CD4-positive, alpha-beta T cell (primary cell): Measurements from ENCODE around the gene GLIS1. TPM values are rescaled to one million over a fixed set of nuclear protein-coding genes. Genes with fewer than 3 reads are reported as not detected.

ENCODE experiments used
- ATAC-seq: fragments of 200-7000 bp; cut with Tn5 transposase; one replicate; pipeline ENCODE4 v1.10.0; 2022; ENCODE audit warnings: mild to moderate bottlenecking; ENCODE audit not compliant: poor library complexity
- CTCF ChIA-PET: fragments of 350-600 bp; sonication (Branson Sonifier 250); formaldehyde crosslinking; loops from one replicate; lab custom pipeline; 2021; ENCODE audit warnings: antibody characterized with exemption, inconsistent platforms; lab: Charles Lee
- POLR2A ChIA-PET: fragments of 350-600 bp; sonication (Branson Sonifier 250); formaldehyde crosslinking; loops from one replicate; lab custom pipeline; 2021; ENCODE audit warnings: antibody characterized with exemption, inconsistent platforms; lab: Charles Lee
- DNase-seq, 14 experiments: peaks; one replicate each; pipeline ENCODE4 v3.0.0-alpha.2; 2013 to 2020; ENCODE audit warnings: mixed read lengths in 2 of 14
- H3K27ac ChIP-seq, 2 donors: one replicate each; pipeline versions ENCODE4 v1.5.1 to v1.7.0; 2013; ENCODE audit warnings: low read length in 2 of 2, low read depth in 1 of 2, mild to moderate bottlenecking in 1 of 2
- H3K27me3 ChIP-seq, 2 experiments: 1 replicate in 1 of 2; 2 replicates in 1 of 2; pipeline versions ENCODE4 v1.6.1 to v1.7.0; 2013; ENCODE audit warnings: low read length in 2 of 2, control low read depth in 1 of 2, mild to moderate bottlenecking in 1 of 2, moderate library complexity in 1 of 2; ENCODE audit not compliant: insufficient read depth in 2 of 2, control insufficient read depth in 1 of 2
- H3K36me3 ChIP-seq: one replicate; pipeline ENCODE4 v1.6.1; 2013; ENCODE audit warnings: low read length, control low read depth; ENCODE audit not compliant: insufficient read depth
- H3K4me1 ChIP-seq: one replicate; pipeline ENCODE4 v1.6.1; 2013; ENCODE audit warnings: low read length, control low read depth; ENCODE audit not compliant: insufficient read depth
- H3K4me3 ChIP-seq: one replicate; pipeline ENCODE4 v1.5.1; 2013; ENCODE audit warnings: mild to moderate bottlenecking, low read length, moderate library complexity
- H3K9me3 ChIP-seq, 2 experiments: 1 replicate in 1 of 2; 2 replicates in 1 of 2; pipeline versions ENCODE4 v1.6.1 to v1.7.0; 2013; ENCODE audit warnings: low read length in 2 of 2, mild to moderate bottlenecking in 2 of 2, control low read depth in 1 of 2, moderate library complexity in 1 of 2; ENCODE audit not compliant: control insufficient read depth in 1 of 2, insufficient read depth in 1 of 2
- H3K27ac Mint-ChIP-seq: one replicate; pipeline ENCODE4 v1.8.0; 2020; ENCODE audit warnings: mixed read lengths
- H3K27me3 Mint-ChIP-seq: one replicate; pipeline ENCODE4 v1.8.0; 2021; ENCODE audit warnings: mixed read lengths
- H3K36me3 Mint-ChIP-seq: one replicate; pipeline ENCODE4 v1.8.0; 2021; ENCODE audit warnings: low read depth, mixed read lengths
- H3K4me1 Mint-ChIP-seq: one replicate; pipeline ENCODE4 v1.8.0; 2021; ENCODE audit warnings: low read depth, mixed read lengths
- H3K4me3 Mint-ChIP-seq: one replicate; pipeline ENCODE4 v1.8.0; 2020; ENCODE audit warnings: mild to moderate bottlenecking, mixed read lengths
- H3K9me3 Mint-ChIP-seq: one replicate; pipeline ENCODE4 v1.8.0; 2020; ENCODE audit warnings: mixed read lengths
- CTCF ChIP-seq: fragments of 200-600 bp; IDR thresholded peaks from one replicate; pipeline ENCODE4 v1.8.0; 2022; ENCODE audit warnings: antibody characterized with exemption, mild to moderate bottlenecking
- intact Hi-C, 2 experiments: fragments of 100-400 bp; cut with DNase I in 1 of 2; cut with micrococcal nuclease in 1 of 2; formaldehyde crosslinking; loops; one replicate each; pipeline versions ENCODE4 v1.15.1 to v1.9.0; 2023 to 2025; cut with DNase I, micrococcal nuclease
- total RNA-seq, 174 experiments: library from RNA in 2 of 174; stranded (reverse) in 2 of 174; gene quantifications; one replicate each; pipeline ENCODE4 v1.2.3 and lab custom pipeline; 2021 to 2026

GLIS1 gene
- total RNA-seq, 2 experiments from 2014 or later: not detected

GRCh38 chr1:53690411-53690810 is 48.6 kb downstream of the GLIS1 start:
- Mint-ChIP-seq H3K9me3 (no peaks in the 10 kb centered on the region), H3K4me1 (no peaks in the 10 kb centered on the region), H3K4me3 (no peak overlapping the region), H3K36me3 (no peaks in the 10 kb centered on the region), H3K27me3 (peaks cover 20% of the 10 kb centered on the region), H3K27ac (no peak overlapping the region)
- CTCF ChIA-PET: no interaction called here
- Histone ChIP-seq H3K27ac (no peak overlapping the region), H3K27me3 (no peaks in the 10 kb centered on the region), H3K9me3 (peaks cover 0 to 7% of the 10 kb centered on the region in 2 experiments), H3K36me3 (no peaks in the 10 kb centered on the region), H3K4me1 (no peaks in the 10 kb centered on the region), H3K4me3 (no peak overlapping the region)
- no peak for DNase-seq
- POLR2A ChIA-PET: no interaction called here
- intact Hi-C loops: no loop called here
- ATAC-seq: no peak
- no peak for TF ChIP-seq CTCF

- no peaks in the 10 kb centered on the region for H3K4me1 Mint-ChIP-seq
- Histone ChIP-seq H3K4me3 (no peak overlapping the region), H3K27me3 (no peaks in the 10 kb centered on the region), H3K9me3 (peaks cover 0 to 7% of the 10 kb centered on the region in 2 experiments), H3K4me1 (no peaks in the 10 kb centered on the region), H3K36me3 (no peaks in the 10 kb centered on the region), H3K27ac (no peak overlapping the region)
- TF ChIP-seq CTCF: no peak
- ATAC-seq: no peak
- H3K27ac Mint-ChIP-seq: no peak overlapping the region
- intact Hi-C loops: no loop called here
- H3K27me3 Mint-ChIP-seq: peaks cover 21% of the 10 kb centered on the region
- CTCF ChIA-PET: no interaction called here
- POLR2A ChIA-PET: no interaction called here
- no peak for DNase-seq
- no peak overlapping the region for H3K4me3 Mint-ChIP-seq
- no peaks in the 10 kb centered on the region for H3K36me3 Mint-ChIP-seq
- H3K9me3 Mint-ChIP-seq: no peaks in the 10 kb centered on the region
Measured at GRCh38 chr1:53689736-53690326, 49.1 kb downstream of the GLIS1 start.

- H3K4me1 Mint-ChIP-seq: no peaks in the 10 kb centered on the region
- CTCF ChIA-PET: no interaction called here
- Histone ChIP-seq H3K4me3 (no peak overlapping the region), H3K36me3 (no peaks in the 10 kb centered on the region), H3K27ac (no peak overlapping the region), H3K27me3 (no peaks in the 10 kb centered on the region), H3K4me1 (no peaks in the 10 kb centered on the region), H3K9me3 (peaks cover 0 to 3% of the 10 kb centered on the region in 2 experiments)
- POLR2A ChIA-PET: no interaction called here
- ATAC-seq (no peak), DNase-seq (no peak)
- H3K36me3 Mint-ChIP-seq: no peaks in the 10 kb centered on the region
- TF ChIP-seq CTCF: no peak
- H3K4me3 Mint-ChIP-seq: no peak overlapping the region
- intact Hi-C loops: no loop called here
- no peak overlapping the region for H3K27ac Mint-ChIP-seq
- peaks cover 23% of the 10 kb centered on the region for H3K27me3 Mint-ChIP-seq
- H3K9me3 Mint-ChIP-seq: no peaks in the 10 kb centered on the region
Measured at GRCh38 chr1:53689223-53689622, 49.7 kb downstream of the GLIS1 start.
